VCaP (cell line): ENCODE data around the gene FAM111A.
A peak's percentile ranks its signal among the peaks of the same experiment; 100 is the strongest.

Source experiments
- H3K27ac ChIP-seq: fragments of 450-650 bp; 2 replicates; pipeline ENCODE4 v1.5.1; 2017
- TF ChIP-seq, protein P1 (sequence below): fragments of 450-650 bp; conservative IDR thresholded peaks from 2 replicates; pipeline ENCODE4 v1.5.1; 2017; ENCODE audit warnings: mild to moderate bottlenecking, moderate library complexity

FAM111A gene

DNA sequence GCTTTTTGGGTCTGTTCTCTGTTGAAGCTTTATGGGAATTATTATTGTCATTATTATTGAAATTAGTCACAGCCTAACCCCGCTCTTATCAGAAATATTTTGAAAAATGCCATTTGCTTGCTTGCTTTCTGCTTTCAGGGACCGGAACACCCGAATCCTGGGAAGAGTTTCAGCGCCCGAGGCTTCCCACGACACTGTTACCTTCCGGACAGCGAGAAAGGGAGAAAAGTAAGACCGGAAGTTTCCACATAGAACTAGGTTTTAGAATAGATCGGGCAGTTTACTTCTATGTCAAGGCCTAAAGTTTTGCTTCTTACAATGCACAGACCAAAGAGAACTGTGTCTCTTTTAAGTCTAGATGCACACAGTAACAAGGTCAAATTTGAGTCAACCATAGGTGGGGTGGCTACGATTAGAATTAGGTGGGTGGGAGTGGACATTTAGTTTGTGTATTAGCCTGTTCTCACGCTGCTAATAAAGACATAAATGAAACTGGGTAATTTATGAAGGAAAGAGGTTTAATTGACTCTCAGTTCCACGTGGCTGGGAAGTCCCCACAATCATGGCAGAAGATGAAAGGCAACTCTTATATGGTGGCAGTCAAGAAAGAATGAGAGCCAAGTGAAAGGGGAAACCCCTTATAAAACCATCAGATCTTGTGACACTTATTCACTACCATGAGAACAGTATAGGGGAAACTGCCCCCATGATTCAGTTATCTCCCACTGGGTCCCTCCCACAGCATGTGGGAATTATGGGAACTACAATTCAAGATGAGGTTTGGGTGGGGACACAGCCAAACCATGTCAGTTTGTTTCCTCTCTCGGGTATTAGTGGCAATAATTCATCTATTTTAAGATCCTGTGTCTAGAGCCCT is 57.1 kb downstream of the FAM111A start:
- H3K27ac ChIP-seq = no peak overlapping the region
- TF ChIP-seq, protein P1, sequence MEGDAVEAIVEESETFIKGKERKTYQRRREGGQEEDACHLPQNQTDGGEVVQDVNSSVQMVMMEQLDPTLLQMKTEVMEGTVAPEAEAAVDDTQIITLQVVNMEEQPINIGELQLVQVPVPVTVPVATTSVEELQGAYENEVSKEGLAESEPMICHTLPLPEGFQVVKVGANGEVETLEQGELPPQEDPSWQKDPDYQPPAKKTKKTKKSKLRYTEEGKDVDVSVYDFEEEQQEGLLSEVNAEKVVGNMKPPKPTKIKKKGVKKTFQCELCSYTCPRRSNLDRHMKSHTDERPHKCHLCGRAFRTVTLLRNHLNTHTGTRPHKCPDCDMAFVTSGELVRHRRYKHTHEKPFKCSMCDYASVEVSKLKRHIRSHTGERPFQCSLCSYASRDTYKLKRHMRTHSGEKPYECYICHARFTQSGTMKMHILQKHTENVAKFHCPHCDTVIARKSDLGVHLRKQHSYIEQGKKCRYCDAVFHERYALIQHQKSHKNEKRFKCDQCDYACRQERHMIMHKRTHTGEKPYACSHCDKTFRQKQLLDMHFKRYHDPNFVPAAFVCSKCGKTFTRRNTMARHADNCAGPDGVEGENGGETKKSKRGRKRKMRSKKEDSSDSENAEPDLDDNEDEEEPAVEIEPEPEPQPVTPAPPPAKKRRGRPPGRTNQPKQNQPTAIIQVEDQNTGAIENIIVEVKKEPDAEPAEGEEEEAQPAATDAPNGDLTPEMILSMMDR = no peak

- H3K27ac ChIP-seq = no peak overlapping the region
- TF ChIP-seq, protein P1 = no peak
Measured at GRCh38 chr11:59200423-59200746, 57.7 kb downstream of the FAM111A start.

DNA sequence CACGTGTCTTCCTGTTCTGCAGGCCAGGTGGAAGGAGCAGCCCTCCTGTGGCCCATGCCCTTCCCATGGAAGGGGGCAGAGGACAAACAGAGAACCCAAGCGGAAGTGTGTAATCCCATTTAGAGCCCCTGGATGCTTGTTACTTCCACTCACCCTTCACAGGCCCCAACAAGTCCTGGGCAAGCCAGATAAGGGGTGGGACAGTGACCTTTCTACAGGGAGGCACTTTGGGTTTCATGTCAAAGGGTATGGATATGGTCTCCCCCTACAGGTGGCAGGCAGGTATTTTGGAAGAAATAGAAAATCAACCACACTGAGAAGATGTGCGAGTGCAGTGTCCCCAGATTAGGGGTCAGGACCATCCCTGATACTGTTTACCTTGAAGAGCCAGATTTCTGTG is 58.7 kb downstream of the FAM111A start:
- H3K27ac ChIP-seq = no peak overlapping the region
- TF ChIP-seq, protein P1 = peak; percentile 32; the same call in 1 of the 2 replicates
